GM12864 (cell line): ENCODE data around the gene B4GALNT3.

Source experiments
- DNase-seq: peaks from one replicate; pipeline ENCODE4 v3.0.0-alpha.2; 2011; ENCODE audit warnings: low read depth
- H3K4me3 ChIP-seq: 2 replicates; pipeline ENCODE4 v1.5.1; 2011; ENCODE audit warnings: mild to moderate bottlenecking, low read depth, low read length, control low read depth
- TF ChIP-seq, protein P1 (sequence below): IDR thresholded peaks from 2 replicates; pipeline ENCODE4 v1.5.1; 2011; ENCODE audit warnings: low read depth, mild to moderate bottlenecking, moderate library complexity, low read length, control low read depth, inconsistent platforms; ENCODE audit errors: missing control alignments

B4GALNT3 gene

DNA sequence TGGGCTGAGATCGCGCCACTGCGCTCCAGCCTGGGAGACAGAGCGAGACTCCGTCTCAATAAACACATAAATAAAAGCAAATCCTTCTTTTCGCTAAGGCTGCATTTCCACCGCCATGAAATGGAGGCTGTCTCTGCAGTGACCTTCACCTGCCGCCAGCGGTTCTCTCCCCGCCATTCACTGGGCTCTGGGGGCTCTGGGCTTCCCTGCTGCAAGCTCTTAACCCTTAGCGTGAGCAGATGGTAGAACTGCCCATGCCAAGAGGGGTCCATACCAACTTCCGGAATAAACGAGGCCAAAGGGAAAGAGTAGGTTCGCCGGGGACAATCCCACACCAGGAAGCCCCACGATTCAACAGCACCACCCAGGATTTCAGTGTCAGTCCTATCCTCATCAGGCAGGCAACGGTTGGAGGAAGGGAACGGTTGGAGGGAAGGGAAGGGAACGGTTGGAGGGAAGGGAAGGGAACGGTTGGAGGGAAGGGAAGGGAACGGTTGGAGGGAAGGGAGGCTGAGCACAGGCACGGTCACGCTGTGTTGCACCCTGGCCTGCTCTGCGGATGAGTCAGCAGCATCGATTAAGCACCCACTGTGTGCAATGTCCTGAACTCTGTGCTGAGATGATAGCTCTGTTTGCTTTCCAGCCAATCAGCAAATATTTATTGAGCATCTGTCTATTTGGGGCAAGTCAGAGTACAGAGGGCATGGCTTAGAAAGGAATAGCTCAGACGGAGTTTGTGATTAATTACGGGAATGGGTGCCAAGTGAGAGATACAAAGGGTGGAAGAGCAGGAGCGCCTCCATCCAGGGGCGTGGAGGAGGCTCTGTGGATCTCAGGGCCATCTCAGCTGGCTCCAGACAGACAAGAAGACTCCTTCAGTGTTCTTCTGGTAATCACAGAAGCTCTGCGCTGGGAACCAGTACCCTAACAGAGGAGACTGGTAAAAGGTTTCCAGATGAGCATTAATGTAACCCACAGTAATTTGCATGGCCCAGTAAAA lies 125.6 kb downstream of the B4GALNT3 start:
- TF ChIP-seq, protein P1, sequence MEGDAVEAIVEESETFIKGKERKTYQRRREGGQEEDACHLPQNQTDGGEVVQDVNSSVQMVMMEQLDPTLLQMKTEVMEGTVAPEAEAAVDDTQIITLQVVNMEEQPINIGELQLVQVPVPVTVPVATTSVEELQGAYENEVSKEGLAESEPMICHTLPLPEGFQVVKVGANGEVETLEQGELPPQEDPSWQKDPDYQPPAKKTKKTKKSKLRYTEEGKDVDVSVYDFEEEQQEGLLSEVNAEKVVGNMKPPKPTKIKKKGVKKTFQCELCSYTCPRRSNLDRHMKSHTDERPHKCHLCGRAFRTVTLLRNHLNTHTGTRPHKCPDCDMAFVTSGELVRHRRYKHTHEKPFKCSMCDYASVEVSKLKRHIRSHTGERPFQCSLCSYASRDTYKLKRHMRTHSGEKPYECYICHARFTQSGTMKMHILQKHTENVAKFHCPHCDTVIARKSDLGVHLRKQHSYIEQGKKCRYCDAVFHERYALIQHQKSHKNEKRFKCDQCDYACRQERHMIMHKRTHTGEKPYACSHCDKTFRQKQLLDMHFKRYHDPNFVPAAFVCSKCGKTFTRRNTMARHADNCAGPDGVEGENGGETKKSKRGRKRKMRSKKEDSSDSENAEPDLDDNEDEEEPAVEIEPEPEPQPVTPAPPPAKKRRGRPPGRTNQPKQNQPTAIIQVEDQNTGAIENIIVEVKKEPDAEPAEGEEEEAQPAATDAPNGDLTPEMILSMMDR: no peak
- no peak overlapping the region for H3K4me3 ChIP-seq
- DNase-seq: no peak

DNA sequence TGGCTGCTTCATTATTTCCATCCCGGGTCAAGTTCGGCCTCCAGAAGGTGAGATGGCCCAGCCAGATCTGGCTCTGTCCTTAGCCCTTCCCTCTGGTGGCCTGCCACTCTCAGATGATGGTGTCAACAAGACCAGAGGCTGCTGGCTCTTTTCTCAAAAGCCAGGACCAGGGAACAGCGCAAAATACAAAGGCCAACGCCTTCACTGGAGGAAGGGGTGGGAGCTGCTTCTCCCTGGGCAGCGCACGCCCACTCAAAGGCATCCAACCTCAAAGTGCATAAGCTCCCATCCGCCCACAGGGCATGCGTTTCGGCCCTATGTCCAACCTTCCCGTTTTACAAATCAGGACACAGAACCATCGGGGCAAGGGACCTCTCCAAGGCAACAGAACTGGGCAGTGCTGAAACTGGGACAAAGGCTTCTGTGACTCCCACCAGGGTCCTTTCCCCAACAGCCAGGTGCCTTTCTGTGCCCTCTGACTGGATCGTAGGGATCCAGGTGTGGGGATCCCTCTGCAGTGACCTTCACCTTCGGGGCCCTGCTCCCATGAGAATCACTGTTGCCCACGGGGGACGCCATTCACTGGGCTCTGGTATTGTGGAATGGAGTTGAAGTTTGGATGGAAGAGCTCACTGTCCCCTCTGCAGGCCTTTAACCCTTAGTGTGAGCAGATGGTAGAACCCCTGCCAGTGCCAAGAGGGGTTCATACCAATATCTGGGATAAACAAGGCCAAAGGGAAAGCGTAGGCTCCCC lies 126.8 kb downstream of the B4GALNT3 start:
- no peak overlapping the region for H3K4me3 ChIP-seq
- no peak for DNase-seq
- TF ChIP-seq, protein P1: no peak

DNA sequence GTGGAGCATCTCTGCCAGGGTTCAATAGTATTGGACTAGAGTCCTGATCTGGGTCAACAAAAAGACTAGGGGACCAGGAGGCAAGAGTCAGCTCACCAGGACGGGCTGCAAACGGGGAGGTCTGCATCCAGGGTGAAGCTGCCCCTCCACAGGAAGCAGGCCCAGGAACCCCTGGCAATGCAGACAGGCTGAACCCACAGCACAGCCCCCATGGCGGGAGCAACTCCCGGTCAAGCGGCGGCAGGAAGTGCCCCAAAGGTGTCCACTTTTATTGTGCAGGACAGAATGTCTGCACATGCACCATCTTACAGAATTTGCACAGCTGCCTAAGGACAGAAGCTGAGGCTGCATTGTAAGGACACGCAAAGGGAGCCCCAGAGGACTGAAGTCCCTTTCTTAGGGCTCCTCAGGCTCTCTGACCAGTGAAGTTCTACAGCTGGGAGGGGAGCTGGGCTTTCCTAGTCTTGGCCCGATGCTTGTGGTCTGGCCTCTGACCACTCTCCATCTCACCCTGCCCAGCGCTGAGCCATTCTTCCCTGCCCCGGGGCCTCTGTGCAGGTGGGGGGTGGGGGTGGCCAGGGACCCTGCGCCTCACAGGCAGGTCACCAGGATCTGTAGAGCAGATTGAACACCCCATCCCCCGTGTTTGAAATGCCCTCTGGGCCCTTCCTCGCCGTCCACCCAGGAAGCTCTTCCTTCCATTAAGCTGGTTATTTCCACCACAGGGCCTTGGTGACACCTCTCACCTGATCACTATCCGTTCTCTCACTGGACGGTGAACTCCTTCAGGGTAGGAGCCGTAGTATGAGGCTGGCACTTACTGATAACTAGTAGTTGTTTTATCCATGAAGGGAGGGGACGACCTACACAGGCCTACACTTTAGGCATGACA lies 127.6 kb downstream of the B4GALNT3 start:
- TF ChIP-seq, protein P1: no peak
- DNase-seq: no peak
- H3K4me3 ChIP-seq: no peak overlapping the region

DNA sequence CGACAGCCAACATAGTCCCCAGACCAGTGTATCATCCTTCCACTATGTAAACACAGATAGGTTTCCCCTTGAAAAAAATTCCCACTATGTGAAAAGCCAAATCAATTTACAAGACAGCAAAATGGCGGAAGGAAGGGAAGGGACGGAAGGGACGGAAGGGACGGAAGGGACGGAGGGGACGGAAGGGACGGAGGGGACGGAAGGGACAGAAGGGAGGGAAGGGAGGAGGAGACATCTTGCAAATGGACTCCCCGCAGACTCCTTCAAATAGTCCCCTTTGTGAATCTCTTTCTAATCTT lies 128.2 kb downstream of the B4GALNT3 start:
- TF ChIP-seq, protein P1: no peak
- no peak overlapping the region for H3K4me3 ChIP-seq
- no peak for DNase-seq

DNA sequence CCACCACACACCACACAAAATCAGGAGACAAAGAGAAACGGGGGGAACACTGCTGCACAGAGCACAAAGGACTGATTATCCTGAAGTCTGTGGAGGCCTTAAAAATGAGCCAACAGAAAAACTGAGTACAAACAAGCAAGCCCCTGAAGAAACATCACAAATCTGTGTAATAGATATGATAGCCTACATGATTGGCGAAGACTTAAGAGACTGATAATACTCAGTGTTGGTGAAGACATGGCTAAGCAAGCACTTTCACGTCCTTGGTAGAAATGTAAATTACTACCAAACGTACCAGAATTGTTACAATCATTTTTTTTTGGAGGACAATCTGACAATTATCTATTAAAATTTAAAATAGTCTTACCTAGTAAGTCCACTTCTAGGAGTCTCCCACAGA lies 128.9 kb downstream of the B4GALNT3 start:
- TF ChIP-seq, protein P1: no peak
- no peak overlapping the region for H3K4me3 ChIP-seq
- no peak for DNase-seq

DNA sequence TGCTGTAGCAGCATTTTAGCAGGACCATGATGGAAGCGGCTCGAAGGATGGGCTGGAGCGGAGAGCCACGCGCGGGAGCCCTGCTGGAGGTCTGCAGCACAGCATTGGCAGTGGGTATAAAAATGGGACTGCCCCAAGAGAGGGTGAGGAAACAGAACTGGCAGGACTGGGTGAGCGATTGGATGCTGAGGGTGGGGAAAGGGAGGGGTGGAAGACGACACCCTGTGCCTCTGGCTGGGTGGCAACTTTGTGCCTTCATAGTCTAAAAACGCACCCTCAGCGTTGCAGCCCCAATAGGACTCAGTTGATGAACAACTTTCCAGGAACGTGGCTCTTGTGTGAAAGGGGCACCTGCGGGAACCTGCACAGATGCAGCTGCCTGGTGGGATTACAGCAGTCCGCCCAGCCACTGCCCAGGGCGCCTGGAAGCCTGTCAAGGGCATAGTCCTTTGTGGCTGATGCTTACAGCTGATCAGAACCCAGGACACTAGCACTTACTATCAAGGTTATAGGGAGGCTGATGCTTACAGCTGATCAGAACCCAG lies 130.5 kb downstream of the B4GALNT3 start:
- H3K4me3 ChIP-seq: no peak overlapping the region
- TF ChIP-seq, protein P1: no peak
- no peak for DNase-seq
